ENCODE measurements around the gene GAGE12C.
"Not testable (repeated sequence)": the region's sequence is repeated elsewhere in the genome, so short reads cannot be mapped to it uniquely, and the experiment has no call there.

- not testable (repeated sequence) for TF ChIP-seq CTCF (conservative IDR thresholded peaks at IDR 0.05; ENCODE audit: low read length); EZH2phosphoT487 (IDR thresholded peaks at IDR 0.05; ENCODE audit: borderline replicate concordance)
These were observed 9.5 kb downstream of the GAGE12C start, which contains the start of gene GAGE12D for GRCh38 chrX:49541433-49541832.
